Left colon (tissue), 2 donors: ENCODE measurements around the gene HHAT. TPM values are rescaled to one million over a fixed set of nuclear protein-coding genes. Genes with fewer than 3 reads are reported as not detected.

Source experiments
- ATAC-seq: fragments of 200-7000 bp; cut with Tn5 transposase; one replicate; pipeline ENCODE4 v1.9.1; 2020; ENCODE audit warnings: mild to moderate bottlenecking, moderate library complexity
- DNase-seq, 2 donors: peaks; one replicate each; pipeline ENCODE4 v3.0.0-alpha.2; 2020
- intact Hi-C, 2 donors: fragments of 100-400 bp; cut with DNase I in 1 of 2; cut with micrococcal nuclease in 1 of 2; formaldehyde crosslinking; loops; one replicate each; pipeline versions ENCODE4 v1.11.2 to v1.14.0; 2022; cut with DNase I, micrococcal nuclease
- total RNA-seq, 2 donors: library from RNA; stranded (reverse); fragmentation: NEBNext Ultra II Directional; extraction: Animal tissue kit (Norgen Biotek cat#: 25700); gene quantifications; one replicate each; pipeline ENCODE4 v1.2.1, GENCODE V29; 2021
- donor health status: DM: no; HTN: no; CAD: no.
- donor health status: DM: yes; HTN: yes; CAD: no.

Gene HHAT
- total RNA-seq, 2 donors from 2014 or later, result 4.6 to 6.8 TPM

DNA sequence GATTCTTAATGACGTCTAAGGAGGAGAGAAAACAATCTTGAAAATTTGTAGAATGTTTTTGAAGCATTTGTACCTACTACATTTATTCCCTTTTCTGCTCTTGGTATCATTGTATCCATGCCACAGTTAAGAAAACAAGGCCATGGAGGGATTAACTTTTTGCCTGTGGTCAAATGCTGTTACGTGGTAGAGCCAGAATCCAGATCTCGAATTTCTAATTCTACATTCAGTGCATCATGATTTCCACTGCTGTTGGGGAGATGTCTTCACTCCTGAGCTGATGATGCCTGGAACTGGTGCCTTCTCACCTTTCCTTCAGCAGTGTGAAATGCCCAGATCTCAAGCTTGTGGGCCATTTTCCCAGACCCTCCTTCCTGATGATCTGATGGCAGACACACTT, 175.6 kb downstream of the HHAT start:
- intact Hi-C loops, result no loop called here
- ATAC-seq, result no peak
- DNase-seq, result no peak

DNA sequence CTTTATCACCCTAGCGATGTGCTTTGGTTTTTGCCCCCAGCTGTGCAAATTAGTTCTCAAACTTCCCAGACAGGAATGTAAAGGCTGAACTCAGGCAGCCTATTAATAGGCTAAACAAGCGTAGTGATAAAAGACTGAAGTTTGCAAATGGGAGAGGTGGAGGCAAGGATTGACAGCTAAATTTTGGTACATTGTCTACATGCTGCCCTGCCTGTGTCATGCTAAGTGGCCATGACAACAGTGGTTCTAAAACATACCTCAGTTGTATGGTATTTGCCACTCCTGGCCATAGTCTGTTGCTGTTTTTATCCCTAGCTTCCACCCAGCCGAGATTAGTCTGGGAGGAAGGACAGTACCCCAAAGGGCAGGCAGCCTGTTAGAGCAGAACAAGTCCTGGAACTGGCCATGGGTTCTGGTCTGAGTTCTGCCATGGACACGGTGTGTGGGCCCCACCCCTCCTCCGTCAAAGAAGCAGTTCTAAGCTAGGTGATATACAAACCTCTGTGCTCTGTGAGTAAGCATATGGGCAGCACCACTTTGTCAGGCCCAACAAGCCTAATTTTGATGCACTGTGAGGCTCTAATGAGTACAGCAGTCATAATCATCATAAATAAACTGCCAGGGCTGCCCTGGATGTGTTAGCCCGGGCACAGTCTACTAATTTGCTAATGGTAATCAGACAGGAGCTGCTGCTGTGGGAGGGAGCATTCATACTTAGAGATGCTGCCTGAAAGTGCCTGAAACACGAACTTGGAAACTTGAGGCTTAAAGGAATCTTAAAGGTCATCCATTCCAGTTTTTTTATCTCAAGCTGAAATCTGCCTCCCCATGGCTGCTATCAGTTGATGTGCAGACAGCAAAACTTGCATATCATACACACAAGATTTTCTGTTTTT, 177.1 kb downstream of the HHAT start:
- ATAC-seq (no peak), DNase-seq (no peak)
- intact Hi-C loops, result no loop called here

DNA sequence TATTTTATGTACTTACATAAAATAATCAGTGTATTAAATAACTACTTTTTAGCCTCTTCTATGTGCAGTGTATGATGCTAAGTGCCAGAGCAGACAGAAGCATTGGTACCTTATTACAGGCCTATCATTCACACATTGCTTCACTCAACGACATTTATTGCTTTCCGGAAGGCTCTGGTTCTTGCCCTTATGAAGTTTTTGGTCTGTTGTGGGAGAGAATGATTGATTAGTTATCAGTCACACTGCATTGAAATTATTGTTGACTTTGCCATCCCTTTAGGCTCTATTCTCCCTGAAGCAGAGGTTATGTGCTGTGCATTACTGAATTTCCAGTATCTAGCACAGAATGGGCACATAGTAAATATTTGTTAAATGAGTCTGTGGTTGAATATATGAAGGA, 178.0 kb downstream of the HHAT start:
- intact Hi-C loops, result no loop called here
- ATAC-seq, result no peak
- DNase-seq, result no peak

DNA sequence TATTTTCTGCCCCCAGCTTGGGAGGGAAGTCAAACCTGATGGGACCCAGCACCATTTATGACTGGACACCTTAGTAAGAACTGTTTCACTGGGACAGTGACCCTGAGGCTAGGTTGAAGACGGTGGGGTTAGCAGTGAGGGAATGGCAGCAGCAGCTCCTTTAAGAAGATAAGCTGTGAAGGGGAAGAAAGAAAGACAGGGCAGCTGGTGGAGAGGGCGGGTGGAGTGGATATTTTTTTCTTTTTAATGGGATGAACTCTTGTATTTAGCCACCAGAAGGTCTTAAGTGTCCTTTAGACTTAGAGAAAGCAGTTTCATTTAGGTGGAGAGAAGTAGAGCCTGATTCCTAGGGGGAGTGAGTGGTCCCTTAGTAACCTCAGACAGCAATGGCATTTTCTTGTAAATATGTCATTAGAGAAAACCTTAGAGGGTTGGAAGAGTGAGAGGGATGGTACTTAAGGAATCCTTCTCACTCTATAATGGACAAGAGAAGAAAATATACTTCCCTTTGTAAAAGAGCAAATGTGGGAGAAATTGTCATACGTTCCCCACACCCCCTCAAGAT, 187.5 kb downstream of the HHAT start:
- ATAC-seq (no peak), DNase-seq (no peak)
- intact Hi-C loops, result no loop called here

DNA sequence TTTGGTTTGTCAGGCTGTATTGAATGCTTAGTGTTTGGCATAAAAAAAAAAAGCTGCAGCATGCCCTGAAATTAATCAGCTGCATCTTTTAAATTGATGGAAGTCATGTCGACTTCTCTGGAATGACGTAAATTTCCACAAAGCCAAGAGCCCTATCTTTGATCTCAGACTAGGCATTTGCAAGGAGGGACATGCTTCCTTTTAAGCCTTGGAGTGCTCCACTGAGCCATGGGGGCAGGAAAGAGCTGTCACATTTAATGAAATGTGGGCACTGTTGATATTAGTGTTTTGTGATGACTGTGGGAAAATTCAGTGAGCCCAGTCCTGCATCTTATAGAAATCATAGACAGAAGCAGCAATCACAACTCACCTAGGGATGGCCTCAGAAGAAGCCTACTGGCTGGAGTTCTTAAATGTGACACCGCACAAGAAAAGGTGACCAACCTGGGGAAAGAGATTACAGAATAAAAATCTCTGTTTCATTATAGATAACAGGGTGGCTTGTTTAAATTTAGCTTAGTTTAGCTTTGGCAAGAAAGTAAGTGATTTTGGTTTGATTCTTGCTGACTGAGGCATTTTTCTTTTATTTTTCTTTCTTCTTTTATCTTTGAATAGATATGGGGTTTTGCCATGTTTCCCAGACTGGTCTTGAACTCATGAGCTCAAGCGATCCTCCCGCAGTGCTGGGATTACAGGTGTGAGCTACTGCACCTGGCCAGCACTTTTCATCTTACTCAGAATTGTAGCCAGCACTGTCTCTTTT, 188.2 kb downstream of the HHAT start:
- intact Hi-C loops, result no loop called here
- ATAC-seq (no peak), DNase-seq (no peak)

DNA sequence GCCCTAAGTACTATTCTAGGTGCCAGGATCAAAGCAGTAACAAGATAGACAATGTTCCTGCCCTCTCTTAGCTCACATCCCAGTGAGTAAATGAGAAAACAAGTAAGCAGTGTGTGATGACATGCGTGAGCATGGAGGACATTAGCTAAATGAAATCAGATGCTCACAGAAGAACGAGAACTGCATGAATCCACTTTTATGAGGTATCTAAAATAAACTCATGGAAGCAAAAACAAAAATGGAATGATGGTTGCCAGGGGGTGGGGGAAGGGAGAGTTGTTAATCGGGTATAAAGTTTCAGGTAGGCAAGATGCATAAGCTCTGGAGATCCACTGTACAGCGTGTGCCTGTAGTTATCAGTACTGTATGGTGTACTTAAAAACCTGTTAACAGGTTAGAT, 195.1 kb downstream of the HHAT start:
- intact Hi-C loops, result no loop called here

DNA sequence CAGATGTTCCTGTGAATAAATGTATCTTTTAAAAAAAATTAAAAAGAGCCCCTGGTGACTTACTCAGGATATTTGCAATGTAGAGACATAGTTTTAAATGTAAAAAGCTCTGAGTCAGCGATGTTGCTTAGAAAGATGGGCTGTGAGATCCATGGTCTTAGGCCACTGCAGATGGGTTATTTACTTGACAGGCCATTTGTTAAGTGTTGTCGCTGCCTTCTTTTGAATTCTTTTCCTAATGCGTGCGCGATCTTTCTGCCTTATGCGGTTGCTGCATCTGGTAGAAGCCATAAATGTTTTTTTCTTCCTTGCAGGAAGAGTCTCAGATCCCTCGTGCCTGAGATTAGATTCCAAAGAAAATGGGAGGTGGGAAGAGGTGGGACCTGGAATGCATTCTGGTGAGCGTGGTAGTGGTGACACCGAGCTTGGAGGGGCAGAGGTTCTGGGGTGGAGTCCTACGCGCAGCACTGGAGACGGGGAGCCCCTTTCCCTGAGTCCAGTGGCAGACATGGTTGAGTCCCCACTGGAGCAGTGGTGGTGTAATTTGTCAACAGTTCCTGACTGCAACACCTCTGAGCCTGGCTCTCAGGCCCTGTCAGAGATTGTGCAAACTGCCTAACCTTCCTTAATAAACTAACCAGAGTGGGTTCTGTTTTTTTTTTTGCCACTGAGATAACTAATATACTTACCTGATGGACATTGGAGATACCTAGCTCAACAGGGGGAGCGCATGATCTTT, 197.2 kb downstream of the HHAT start:
- ATAC-seq (no peak), DNase-seq (no peak)
- intact Hi-C loops, result no loop called here

More for the DNA sequence above, 195.1 kb downstream of the HHAT start:
- ATAC-seq (no peak), DNase-seq (no peak)

DNA sequence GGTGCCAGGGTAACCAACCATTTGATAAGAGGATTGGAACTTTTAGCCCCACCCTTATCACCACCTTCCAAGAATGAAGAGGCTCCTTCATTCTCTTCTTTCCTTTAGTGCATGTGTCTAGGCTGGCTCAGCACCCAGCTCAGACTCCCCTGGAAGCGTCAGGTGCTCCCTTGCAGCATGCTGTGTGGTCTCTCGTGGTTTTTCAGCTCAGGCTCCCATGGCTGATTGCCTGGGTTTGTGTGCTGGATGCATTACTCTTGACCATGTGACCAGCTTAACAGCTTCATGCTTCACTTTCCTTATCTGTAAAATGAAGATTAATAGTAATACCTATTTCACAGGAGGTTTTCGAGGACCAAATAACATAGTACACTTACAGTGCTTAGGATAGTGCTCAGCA, 198.4 kb downstream of the HHAT start:
- ATAC-seq (no peak), DNase-seq (no peak)
- intact Hi-C loops, result no loop called here

DNA sequence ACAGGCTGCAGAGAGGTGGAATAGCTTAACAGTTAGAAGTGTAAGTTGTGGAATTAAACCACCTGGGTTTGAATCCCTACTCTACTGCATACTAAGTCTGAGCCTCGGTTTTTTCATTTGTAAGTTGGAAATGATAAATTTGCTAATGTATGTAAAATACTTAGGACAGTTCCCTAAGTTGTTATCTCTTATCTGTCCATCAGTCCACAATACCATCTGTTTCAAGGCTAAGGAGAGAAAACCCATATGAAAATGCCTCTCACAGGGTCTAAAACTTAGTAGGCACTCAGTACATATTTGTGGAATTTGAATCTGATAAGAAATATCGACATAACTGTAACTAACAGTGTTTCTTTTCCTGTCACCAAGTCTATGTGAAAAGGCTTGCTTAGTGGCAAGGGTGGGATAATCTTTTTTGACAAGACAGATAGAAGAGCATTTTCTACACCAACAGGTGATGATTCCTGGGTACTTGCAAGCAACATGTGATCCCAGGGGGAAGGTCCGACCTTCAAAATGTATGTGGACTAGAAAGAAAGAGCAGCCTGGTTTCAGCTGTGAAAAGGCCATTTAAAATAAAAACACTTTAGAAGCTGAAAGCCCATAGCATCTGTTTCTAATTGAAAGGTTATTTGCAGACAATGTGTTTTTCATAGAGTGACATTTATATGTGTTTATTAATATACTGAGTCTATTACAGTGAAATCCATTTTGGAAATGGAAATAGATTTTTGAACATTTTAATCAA, 202.9 kb downstream of the HHAT start:
- intact Hi-C loops, result no loop called here
- ATAC-seq (no peak), DNase-seq (no peak)

DNA sequence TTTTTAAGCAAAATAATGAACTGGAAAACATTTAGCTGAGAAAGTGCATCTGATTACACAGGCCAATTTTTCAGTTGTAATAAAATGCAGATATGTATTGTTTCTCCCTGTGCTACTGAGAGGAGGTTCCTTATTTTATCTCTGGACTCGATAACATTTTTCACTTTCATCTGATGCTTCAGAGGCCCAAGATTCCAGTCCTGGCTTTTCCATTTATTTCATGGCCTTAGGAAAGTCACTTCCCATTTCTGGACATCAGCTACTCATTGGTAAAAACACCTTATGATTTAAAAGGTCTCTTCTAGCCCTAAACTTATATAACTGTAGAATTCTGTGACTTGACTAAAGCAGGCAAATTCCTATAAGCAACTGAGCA, 203.5 kb downstream of the HHAT start:
- DNase-seq, result no peak
- no peak for ATAC-seq
- intact Hi-C loops, result no loop called here

DNA sequence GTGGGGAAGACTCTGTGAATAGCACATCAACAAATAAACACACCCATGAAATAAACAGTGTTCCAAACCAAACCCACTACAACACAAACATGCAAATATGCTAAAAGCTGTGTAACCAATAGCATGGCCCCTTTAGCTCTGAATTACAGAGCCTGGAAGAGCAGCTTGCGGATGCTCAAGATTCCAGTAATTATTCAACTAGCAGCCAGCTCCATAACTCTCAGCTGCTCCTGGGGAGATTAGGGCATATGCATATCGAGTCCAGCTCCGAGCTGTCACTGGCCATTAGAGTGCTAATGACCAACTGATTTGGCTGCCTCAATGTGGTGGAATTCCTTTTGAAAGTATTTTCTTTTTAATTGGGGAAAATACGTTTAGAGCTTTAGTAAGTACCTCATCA, 207.1 kb downstream of the HHAT start:
- intact Hi-C loops, result no loop called here
- ATAC-seq, result no peak
- DNase-seq, result no peak

DNA sequence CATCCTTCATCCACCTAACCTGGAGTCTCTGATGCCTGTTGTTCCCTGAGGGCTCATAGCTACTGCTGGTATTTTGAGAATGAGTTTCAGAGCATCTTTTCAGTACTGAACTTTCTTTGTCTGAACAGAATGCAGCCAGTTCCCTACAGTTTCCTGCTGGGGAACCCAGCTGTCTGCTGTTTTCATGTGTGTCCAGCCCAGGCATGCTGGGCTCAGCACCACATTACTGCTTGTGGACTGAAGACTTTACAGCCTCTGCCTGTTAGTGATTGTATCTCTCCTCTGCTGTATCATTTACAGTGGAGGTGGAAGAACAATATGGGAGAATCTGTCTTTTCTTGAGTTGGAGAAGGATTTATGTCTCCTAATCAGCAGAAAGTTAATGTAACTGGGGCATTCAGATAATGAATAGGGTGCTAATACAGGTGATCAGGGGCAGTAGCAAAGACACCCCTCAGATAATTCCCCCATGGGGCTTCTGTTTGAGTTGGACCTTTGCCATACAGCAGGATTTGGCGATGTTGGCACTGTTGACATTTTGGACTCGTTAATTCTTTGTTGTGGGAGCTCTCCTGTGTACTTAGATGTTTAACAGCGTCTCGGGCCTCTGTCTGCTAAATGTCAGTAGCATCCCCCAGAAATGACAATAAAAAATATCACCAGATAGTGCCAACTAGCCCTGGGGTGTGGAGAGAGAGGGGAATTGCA, 207.7 kb downstream of the HHAT start:
- intact Hi-C loops, result no loop called here
- ATAC-seq (no peak), DNase-seq (no peak)

DNA sequence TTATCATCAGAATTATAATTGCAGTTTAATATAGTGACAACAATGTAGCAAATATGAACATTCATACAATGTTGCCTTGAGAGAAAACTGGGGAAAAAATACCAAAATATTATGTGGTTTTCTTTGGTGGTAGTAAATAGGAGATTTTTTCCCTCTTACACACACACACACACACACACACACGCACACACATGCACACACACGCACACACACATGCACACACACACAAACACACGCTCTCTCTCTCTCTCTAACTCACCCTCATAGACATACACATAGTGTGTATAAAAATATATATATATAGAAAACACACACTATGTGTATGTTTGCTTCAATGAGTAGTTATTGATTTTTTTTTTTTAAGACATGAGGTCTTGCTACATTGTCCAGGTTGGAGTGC, 211.6 kb downstream of the HHAT start:
- ATAC-seq, result no peak
- intact Hi-C loops, result no loop called here
- DNase-seq, result no peak

DNA sequence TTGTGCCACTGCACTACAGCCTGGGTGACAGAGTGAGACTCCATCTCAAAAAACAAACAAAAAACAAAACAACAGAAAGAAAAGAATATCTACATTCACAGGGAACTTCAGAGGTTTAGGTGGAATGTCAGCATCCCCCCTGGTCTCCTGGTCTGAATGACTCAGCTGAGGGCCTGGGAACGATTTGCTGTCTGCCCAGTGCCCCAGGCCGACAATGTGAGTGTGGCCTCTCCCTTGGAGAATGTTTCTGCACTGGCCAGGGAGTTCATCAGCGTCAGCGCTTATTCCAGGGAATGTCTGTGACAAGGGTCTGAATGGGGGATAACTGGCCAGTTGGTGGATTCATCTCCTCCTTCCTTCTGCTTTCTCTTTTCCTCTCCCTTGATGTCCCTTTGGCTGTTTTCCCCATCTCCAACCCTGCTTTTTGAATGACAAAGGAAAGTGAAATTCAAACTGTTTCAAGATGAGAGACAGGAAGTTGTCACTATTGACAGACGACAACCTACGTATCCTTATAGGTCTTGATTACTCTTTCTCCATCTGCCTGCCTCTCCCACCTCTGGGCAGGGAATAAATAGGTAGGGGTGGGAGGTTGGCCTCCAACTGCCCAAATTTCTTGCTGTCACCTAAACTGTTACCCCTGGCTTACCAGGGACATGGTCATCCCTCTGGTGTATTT, 213.1 kb downstream of the HHAT start:
- intact Hi-C loops, result no loop called here

DNA sequence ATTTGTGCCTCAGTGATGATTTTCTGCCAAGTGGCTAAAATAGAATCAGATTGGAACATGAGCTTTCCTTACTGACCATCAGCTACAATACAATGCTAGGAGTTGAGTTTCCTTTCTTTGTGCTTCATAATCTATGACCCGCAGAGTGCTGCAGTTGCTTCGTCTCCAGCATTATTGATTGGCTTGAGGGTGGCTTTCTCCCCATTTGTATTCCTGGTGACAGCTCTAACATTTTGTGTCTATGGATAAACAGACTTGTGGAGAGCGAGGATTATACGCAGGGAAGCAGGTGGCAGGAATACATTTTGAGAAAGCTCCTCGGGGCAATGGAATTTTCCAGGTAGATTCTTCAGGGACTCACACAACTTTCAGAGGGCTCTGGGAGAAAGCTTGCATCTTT, 223.2 kb downstream of the HHAT start:
- intact Hi-C loops, result no loop called here
- no peak for ATAC-seq

More for the DNA sequence above, 213.1 kb downstream of the HHAT start:
- ATAC-seq (no peak), DNase-seq (no peak)

DNA sequence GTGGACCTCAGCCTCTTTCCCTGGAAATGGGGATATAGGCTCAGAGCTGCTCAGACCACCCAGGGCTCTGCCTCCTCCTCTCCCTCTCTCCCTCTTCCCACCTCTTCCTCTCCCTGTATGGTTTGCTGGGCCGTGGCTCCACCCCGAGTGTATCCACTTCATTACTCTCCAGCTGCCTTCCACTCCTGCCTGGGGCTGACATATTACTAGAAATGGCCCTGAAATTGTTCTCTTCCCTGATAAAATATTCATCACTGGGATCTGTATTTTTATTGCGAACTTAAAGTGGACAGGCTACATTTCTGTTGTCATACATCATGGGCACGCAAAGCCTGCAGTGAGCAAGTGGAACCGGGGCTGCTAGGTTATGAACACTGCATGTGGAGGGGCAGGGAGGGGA, 225.0 kb downstream of the HHAT start:
- intact Hi-C loops, result no loop called here
- DNase-seq (no peak), ATAC-seq (no peak)

More for the DNA sequence above, 223.2 kb downstream of the HHAT start:
- DNase-seq, result no peak

DNA sequence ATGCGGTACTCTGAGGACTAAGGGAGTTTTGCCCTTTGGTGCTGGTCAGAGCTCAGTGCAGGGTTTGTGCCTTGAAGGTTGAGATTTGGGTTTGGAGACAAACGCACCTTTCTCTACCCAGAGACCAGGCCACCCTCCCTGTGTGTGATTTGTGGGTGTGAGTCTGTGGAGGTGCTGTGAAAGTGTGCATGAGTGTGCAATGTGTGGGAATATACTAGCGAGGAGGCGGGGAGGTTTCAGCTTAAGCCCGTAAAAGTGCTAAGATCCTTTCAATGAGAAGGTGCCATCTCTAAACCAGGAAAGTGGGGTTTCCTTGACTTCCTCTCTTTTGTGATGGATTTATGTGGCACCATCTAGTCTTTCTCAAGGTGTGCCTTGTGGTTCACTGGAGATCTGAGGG, 225.7 kb downstream of the HHAT start:
- DNase-seq (no peak), ATAC-seq (no peak)
- intact Hi-C loops, result no loop called here

DNA sequence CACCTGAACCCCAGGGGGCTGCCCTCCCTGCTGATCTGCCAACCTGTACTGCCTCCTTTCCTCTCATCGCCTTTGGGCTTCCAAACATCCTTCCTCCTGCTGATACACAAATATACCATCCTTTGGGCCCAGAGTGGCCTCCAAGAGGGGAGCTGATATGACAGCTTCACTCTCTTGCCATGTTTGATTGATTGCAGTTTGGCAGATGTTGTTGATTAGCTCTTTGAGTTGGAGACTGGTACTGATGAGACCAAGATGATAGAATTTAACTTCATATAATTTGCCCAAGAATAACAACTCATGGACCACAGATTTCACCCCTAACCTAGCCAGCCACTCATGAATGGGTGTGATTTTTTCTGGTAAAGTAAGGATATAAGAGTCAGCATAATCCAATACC, 227.8 kb downstream of the HHAT start:
- intact Hi-C loops, result no loop called here
- DNase-seq (no peak), ATAC-seq (no peak)
